T-helper 1 cell treated with Interleukin-12 subunit alpha and Interleukin-12 subunit beta and Interleukin-4 antibody, amounts not matched to agents 30 μg/mL and 1 μg/mL, for 36 hours (primary cell): Measurements from ENCODE around the gene AK4.
"Not testable (repeated sequence)": the region's sequence is repeated elsewhere in the genome, so short reads cannot be mapped to it uniquely, and the experiment has no call there.

Experiments used
- H3K27ac Mint-ChIP-seq: one replicate; pipeline ENCODE4 v1.8.0; 2021; ENCODE audit warnings: mild to moderate bottlenecking, mixed read lengths
- H3K27me3 Mint-ChIP-seq: one replicate; pipeline ENCODE4 v1.8.0; 2021; ENCODE audit warnings: low read depth, mixed read lengths
- H3K36me3 Mint-ChIP-seq: one replicate; pipeline ENCODE4 v1.8.0; 2021; ENCODE audit warnings: low read depth, mixed read lengths
- H3K4me1 Mint-ChIP-seq: one replicate; pipeline ENCODE4 v1.8.0; 2021; ENCODE audit warnings: low read depth, mixed read lengths
- H3K4me3 Mint-ChIP-seq: one replicate; pipeline ENCODE4 v1.8.0; 2021; ENCODE audit warnings: mild to moderate bottlenecking, moderate library complexity, mixed read lengths
- H3K9me3 Mint-ChIP-seq: one replicate; pipeline ENCODE4 v1.8.0; 2021; ENCODE audit warnings: mixed read lengths

Gene AK4

DNA sequence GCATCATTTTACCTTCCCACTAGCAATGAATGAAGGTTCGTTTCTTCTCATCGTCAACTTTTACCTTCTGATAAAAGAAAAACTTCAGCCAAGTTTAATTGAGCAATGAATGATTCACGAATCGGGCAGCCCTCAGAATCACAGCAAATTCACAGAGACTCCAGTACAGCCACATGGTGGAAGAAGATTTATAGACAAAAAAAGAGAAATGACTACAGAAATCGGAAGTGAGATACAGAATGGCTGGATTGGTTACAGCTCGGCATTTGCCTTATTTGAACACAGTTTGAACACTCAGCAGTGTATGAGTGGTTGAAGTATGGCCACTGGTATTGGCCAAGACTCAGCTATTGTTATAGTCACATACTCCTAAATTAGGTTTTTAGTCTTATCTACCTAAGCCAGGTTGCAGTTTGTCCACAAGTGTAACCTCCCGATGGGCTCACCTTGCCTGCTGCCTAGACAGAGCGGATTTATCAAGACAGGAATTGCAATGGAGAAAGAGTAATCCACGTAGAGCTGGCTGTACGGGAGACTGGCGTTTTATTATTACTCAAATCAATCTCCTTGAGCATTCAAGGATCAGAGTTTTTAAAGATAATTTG lies 15.3 kb downstream of the AK4 start:
- Mint-ChIP-seq H3K4me3 (no peak overlapping the region), H3K36me3 (peaks cover 22% of the 10 kb centered on the region), H3K9me3 (no peaks in the 10 kb centered on the region), H3K4me1 (peaks cover 43% of the 10 kb centered on the region), H3K27me3 (no peaks in the 10 kb centered on the region), H3K27ac (no peak overlapping the region)

DNA sequence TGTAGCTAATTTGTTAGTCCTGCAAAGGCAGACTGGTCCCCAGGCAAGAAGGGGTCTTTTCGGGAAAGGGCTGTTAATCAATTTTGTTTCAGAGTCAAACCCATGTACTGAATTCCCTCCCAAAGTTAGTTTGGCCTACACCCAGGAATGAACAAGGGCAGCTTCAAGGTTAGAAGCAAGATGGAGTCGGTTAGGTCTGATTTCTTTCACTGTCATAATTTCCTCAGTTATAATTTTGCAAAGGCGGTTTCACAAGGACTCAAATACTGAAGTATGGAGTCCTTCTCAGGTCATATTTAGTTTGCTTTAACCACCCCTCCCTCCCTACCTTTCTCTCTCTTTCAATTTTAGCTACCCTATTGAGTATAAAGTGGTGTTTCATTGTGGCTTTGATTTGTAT lies 16.1 kb downstream of the AK4 start:
- H3K27me3 Mint-ChIP-seq, result not testable (repeated sequence)
- H3K36me3 Mint-ChIP-seq, result peaks cover 18% of the 10 kb centered on the region

DNA sequence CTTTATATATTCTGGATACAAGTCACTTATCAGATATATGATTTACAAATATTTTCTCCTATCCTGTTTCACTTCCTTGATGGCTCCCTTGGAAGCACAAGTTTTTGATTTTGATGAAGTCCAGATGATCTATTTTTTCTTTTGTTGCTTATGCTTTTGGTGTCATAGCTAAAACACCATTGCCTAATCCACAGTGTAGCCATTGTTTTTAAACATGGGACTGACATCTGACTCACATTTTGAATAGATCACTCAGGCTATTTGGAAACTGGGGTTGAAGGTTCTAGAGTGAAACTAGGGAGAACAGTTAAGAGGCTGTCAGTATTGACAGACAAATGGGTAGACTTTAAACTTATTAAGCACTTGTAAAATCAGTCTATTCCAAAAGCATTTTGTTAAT lies 16.6 kb downstream of the AK4 start:
- Mint-ChIP-seq H3K9me3 (no peaks in the 10 kb centered on the region), H3K4me3 (no peak overlapping the region), H3K36me3 (peaks cover 18% of the 10 kb centered on the region), H3K27me3 (no peaks in the 10 kb centered on the region), H3K4me1 (peaks cover 37% of the 10 kb centered on the region), H3K27ac (no peak overlapping the region)

More for the DNA sequence above, 16.1 kb downstream of the AK4 start:
- not testable (repeated sequence) for H3K27ac Mint-ChIP-seq, H3K4me3 Mint-ChIP-seq, H3K9me3 Mint-ChIP-seq
- H3K4me1 Mint-ChIP-seq, result peaks cover 39% of the 10 kb centered on the region

DNA sequence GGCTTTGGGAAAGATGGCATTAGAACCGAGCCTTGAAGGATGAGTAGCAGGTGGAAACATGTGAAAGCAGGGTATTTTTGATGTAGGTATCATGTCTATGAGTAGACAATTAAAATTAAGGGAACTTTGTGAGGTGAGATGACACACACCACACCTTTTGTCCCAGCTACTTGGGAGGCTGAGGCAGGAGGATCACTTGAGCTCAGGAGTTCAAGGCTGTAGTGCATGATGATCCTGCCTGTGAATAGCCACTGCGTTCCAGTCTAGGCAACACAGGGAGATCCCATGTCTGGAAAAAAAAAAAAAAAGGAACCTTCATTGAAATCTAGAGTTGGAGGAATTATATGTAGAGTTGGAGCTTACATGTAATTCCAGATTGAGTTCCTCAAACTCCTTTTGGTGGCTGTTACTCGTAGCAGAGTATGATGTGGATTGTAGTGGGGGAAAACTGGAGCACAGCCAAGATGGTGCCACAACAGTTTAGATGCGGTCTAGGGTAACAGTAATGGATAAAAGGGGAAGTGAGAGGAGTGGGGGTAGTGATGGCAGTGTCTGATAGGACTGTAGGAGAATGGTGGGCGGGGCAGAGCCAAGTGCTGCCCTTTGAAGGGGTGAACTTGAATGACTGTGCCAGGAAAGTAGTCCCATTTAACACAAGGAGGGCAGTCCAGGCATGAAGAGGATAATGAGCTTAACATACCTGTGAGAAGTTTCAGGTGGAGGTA lies 17.4 kb downstream of the AK4 start:
- Mint-ChIP-seq H3K36me3 (peaks cover 18% of the 10 kb centered on the region), H3K9me3 (no peaks in the 10 kb centered on the region), H3K27me3 (no peaks in the 10 kb centered on the region), H3K4me3 (no peak overlapping the region), H3K4me1 (peaks cover 37% of the 10 kb centered on the region), H3K27ac (no peak overlapping the region)

DNA sequence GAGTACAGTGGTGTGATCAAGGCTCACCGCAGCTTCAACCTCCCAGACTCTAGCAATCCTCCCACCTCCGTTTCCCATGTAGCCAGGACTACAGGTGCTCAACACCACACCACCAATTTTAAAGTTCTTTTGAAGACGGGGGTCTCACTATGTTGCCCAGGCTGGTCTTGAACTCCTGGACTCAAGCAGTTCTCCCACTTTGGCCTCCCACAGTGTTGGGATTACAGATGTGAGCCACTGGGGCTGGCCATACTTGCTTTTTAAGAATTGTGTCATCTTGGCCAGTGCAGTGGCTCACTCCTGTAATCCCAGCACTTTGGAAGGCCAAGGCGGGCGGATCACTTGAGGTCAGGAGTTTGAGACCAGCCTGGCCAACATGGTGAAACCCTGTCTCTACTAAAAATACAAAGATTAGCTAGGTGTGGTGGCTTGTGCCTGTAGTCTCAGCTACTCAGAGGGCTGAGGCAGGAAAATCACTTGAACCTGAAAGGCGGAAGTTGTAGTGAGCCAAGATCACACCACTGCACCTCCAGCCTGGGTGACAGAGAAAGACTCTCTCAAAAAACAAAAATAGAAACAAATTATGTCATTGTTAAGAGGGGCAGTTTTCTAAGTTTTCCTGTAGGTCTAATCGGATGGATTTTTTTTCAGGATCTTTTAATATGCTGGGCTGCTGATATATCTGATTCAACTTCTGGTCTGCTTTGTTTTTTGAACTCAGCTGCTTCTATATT lies 18.7 kb downstream of the AK4 start:
- Mint-ChIP-seq H3K4me1 (peaks cover 29% of the 10 kb centered on the region), H3K4me3 (no peak overlapping the region), H3K9me3 (no peaks in the 10 kb centered on the region), H3K36me3 (peaks cover 18% of the 10 kb centered on the region), H3K27ac (no peak overlapping the region), H3K27me3 (no peaks in the 10 kb centered on the region)

DNA sequence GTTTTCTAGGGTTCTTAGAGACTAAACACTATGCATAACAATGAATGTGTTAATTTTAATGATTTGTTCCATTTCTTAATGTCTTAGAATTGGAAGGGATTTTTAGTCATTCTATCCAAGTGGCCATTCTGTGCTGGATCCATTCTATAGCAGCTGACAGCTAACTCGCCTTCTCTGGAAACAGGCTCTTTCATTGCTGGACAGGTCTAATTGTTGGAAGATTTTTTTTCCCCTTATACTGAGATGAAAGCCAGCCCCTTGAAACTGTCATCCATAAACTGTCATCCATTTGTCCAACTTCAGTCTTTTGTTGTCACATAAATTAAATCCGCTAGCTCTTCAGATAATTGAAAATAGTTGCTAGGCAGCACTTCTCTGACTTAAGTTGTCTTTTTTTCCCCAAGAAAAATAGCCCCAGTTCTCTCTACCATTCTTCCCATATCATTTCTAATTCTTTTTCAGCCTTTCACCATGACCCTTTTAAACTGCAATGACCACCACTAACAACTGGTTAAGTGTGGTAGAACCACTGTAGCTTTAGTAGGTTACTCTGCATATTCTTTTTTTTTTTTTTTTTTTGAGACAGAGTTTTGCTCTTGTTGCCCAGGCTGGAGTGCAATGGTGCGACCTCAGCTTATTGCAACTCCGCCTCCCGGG lies 19.7 kb downstream of the AK4 start:
- H3K4me1 Mint-ChIP-seq, result peaks cover 27% of the 10 kb centered on the region
- no peak overlapping the region for H3K4me3 Mint-ChIP-seq
- H3K36me3 Mint-ChIP-seq, result peaks cover 17% of the 10 kb centered on the region
- H3K27me3 Mint-ChIP-seq, result no peaks in the 10 kb centered on the region
- no peak overlapping the region for H3K27ac Mint-ChIP-seq
- H3K9me3 Mint-ChIP-seq, result no peaks in the 10 kb centered on the region

DNA sequence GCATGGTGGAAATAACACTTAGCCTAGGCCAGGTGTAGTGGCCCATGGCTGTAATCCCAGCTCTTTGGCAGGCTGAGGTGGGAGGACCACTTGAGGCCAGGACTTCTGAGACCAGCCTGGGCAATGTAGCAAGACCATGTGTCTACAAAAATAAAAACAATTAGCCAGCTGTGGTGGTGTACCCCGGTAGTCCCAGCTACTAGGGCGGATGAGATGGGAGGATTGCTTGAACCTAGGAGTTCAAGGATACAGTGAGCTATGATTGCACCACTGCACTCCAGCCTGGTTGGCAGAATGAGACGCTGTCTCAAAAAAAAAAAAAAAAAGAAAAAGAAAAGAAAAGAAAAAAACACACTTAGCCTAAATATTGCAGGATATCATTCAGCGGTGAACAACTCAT lies 20.9 kb downstream of the AK4 start:
- Mint-ChIP-seq H3K36me3 (peaks cover 7% of the 10 kb centered on the region), H3K4me3 (no peak overlapping the region), H3K9me3 (no peaks in the 10 kb centered on the region), H3K27ac (no peak overlapping the region), H3K4me1 (peaks cover 23% of the 10 kb centered on the region), H3K27me3 (no peaks in the 10 kb centered on the region)

DNA sequence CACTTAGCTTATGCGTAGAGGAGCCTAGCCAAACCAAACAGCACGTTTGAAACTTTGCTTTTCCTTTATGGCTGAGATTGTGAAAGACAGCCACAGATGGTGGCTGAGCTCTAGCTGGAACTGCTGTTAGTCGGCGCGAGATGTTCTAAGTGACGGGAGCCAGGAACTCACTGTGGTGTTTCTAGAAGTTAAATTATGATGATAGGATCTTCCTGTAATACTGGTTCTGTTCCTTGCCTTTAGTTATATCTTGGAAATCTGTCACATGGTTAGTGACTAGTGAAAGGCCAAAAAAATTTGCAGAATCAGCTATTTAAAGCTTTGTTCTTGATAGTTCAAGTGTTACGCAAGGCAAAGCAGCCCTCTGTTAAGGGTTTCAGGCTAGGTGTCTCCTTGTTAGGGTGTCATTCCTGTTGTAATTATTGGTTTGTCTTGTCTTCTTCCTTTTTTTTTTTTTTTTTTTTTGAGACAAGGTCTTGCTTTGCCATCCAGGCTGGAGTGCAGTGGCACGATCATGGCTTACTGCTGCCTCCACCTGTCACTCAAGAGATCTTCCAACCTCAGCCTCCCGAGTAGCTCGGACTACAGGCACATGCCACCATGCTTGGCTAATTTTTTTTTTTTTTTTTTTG lies 22.6 kb downstream of the AK4 start:
- no peaks in the 10 kb centered on the region for H3K9me3 Mint-ChIP-seq
- H3K4me3 Mint-ChIP-seq, result no peak overlapping the region
- peaks cover 5% of the 10 kb centered on the region for H3K36me3 Mint-ChIP-seq
- H3K27ac Mint-ChIP-seq, result no peak overlapping the region
- peaks cover 24% of the 10 kb centered on the region for H3K4me1 Mint-ChIP-seq
- no peaks in the 10 kb centered on the region for H3K27me3 Mint-ChIP-seq

DNA sequence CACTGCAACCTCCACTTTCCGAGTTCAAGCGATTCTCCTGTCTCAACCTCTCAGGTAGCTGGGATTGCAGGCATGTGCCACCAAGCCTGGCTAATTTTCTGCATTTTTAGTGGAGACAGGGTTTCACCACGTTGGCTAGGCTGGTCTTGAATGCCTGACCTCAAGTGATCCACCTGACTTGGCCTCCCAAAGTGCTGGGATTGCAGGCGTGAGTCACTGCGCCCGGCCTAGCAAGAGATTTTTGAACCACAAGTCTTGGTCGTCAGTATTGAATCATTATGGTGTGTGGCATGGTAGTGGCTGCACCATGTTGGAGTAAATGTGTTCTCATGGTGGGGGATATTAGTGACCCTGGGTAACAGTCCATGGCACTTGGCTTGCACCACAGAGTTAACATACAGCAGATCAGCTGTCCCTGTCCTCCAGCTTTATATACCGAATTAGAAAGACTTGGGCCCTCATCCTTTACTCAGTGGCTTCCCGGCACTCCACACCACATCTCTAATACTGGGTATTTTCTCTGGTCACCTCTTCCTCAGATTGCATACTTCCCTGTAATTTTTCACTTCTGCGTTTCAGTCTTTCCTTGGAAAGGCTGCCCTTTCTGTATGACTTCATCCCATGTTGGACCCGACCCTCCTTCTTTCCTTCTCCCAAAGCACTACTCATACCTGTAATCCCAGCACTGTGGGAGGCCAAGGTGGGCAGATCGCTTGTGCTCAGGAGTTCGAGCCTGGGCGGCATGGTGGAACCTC lies 25.1 kb downstream of the AK4 start:
- H3K4me1 Mint-ChIP-seq, result peaks cover 19% of the 10 kb centered on the region
- no peaks in the 10 kb centered on the region for H3K9me3 Mint-ChIP-seq
- H3K27me3 Mint-ChIP-seq, result no peaks in the 10 kb centered on the region
- H3K36me3 Mint-ChIP-seq, result peaks cover 2% of the 10 kb centered on the region
- H3K4me3 Mint-ChIP-seq, result no peak overlapping the region
- no peak overlapping the region for H3K27ac Mint-ChIP-seq

DNA sequence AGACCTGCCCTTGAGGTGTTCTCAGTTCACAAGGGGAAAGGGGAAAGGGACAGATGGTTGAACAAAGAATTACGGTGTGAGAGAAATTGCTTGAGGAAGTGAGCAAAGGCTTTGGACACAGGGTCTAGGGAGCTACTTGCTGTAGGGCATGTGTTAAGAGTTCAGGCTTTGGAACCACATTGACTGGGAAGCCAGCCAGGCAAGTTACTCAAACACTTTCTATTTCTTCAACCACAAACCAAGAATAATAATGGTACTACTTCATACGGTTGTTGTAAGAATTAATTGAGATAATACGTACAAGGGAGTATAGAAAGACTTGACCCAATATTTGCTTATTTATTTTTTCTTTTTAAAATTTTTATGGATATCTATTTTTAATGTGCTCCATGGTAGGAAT lies 26.6 kb downstream of the AK4 start:
- Mint-ChIP-seq H3K36me3 (peaks cover 4% of the 10 kb centered on the region), H3K27ac (no peak overlapping the region), H3K9me3 (no peaks in the 10 kb centered on the region), H3K27me3 (no peaks in the 10 kb centered on the region), H3K4me1 (peaks cover 22% of the 10 kb centered on the region), H3K4me3 (no peak overlapping the region)

DNA sequence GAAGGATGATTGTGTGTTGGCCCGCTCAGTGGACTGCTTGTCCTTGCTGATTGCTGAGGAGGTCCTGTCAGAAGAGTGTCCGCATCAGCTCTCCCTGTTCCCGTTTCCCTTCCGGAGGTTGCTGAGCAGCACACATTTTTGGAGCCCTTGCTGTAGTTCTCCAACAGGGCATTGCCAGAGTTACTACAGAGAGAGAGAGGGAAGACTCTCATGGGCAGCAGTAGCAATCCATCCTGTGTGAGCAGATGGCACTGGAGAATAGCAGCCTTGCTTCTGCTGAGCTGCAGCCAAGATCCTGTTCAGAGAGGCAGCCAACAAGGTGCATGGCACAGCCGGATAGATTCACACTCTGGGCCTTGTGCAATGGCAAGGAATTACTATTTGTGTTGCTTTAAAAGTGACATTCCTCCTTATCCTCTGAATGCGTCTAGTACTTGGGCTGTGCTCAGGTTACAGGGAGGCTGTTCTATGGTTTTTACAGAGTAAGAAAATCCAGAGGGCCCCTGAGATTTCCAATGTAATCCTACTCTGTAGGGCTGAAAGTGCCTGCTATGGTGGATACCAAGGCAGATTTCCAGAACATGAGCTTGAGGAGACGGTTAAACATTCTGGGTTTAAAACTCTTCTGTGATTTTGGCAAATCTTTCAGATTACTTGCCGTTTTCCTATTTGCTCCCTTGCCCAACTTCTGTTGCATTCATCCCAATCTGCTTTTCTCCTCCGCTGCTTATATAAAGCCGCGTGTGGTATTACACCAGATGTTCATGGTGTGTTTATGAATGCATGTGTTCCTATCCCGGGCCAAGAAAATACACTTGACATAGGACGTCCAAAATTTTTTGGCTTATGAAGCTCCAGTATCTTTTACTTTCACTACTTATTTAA lies 27.4 kb downstream of the AK4 start:
- H3K36me3 Mint-ChIP-seq, result peaks cover 4% of the 10 kb centered on the region
- peaks cover 21% of the 10 kb centered on the region for H3K4me1 Mint-ChIP-seq
- no peak overlapping the region for H3K4me3 Mint-ChIP-seq
- no peaks in the 10 kb centered on the region for H3K9me3 Mint-ChIP-seq
- H3K27ac Mint-ChIP-seq, result no peak overlapping the region
- no peaks in the 10 kb centered on the region for H3K27me3 Mint-ChIP-seq

DNA sequence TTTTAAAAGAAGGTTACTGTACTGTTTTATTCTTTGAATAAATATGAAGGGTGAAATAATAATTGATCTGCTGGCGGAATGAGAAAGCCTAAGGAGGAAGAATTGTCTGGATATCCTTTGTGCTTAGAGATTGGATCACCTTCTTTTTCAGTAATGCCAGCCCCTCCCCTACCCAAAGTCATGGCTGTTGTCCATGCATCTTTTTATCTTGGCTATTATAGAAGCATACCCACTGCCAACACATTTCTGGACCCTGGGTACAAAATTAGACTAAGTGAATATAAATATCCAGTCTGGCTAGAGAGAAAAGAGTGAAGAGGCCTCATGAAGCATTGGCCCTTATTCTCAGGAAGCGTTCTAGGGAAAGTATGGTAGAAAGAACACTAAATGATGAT lies 28.1 kb downstream of the AK4 start:
- Mint-ChIP-seq H3K27me3 (no peaks in the 10 kb centered on the region), H3K27ac (no peak overlapping the region), H3K4me1 (peaks cover 21% of the 10 kb centered on the region), H3K4me3 (no peak overlapping the region), H3K9me3 (no peaks in the 10 kb centered on the region), H3K36me3 (peaks cover 4% of the 10 kb centered on the region)

DNA sequence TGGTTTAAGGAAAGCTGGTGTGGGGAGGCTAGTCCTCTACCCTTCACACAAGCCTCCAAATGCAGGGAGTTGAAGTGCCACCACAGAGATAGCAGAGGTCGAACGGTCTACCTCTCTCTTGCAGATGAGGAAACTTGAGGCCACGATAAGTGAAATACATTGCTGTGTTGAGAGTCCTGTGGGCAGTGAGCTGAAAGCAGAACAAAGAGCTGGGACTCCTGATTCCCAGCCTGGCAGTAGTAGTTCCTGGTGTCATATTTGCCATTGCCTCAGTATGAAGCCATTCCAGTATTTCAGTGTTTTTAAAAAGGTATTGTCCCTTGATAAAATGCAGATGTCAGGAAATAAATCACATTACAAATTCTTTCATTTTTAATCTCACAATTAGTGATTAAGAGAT lies 28.6 kb downstream of the AK4 start:
- Mint-ChIP-seq H3K36me3 (peaks cover 4% of the 10 kb centered on the region), H3K4me3 (no peak overlapping the region), H3K27me3 (no peaks in the 10 kb centered on the region), H3K27ac (no peak overlapping the region), H3K4me1 (peaks cover 21% of the 10 kb centered on the region), H3K9me3 (no peaks in the 10 kb centered on the region)
